Activated B cell treated with CpG ODN at 0.5 μM for 24 hours (primary cell): ENCODE data around the gene ZBTB5. TPM values are rescaled to one million over a fixed set of nuclear protein-coding genes. Genes with fewer than 3 reads are reported as not detected.

ENCODE experiments used
- ATAC-seq: fragments of 200-7000 bp; cut with Tn5 transposase; one replicate; pipeline ENCODE4 v1.10.0; 2021; ENCODE audit warnings: low read depth, mild to moderate bottlenecking, moderate library complexity
- CTCF ChIA-PET: fragments of 350-600 bp; sonication (Branson Sonifier 250); formaldehyde crosslinking; loops from one replicate; lab custom pipeline; 2021; ENCODE audit warnings: antibody characterized with exemption; lab: Charles Lee
- POLR2A ChIA-PET: fragments of 350-600 bp; sonication (Branson Sonifier 250); formaldehyde crosslinking; loops from one replicate; lab custom pipeline; 2021; ENCODE audit warnings: antibody characterized with exemption; lab: Charles Lee
- DNase-seq: peaks from one replicate; pipeline ENCODE4 v3.0.0; 2022
- H3K27ac Mint-ChIP-seq: one replicate; pipeline ENCODE4 v1.8.0; 2020; ENCODE audit warnings: mixed read lengths
- H3K27me3 Mint-ChIP-seq: one replicate; pipeline ENCODE4 v1.8.0; 2021; ENCODE audit warnings: mixed read lengths
- H3K36me3 Mint-ChIP-seq: one replicate; pipeline ENCODE4 v1.8.0; 2021; ENCODE audit warnings: low read depth, mixed read lengths
- H3K4me1 Mint-ChIP-seq: one replicate; pipeline ENCODE4 v1.8.0; 2021; ENCODE audit warnings: mixed read lengths
- H3K4me3 Mint-ChIP-seq: one replicate; pipeline ENCODE4 v1.8.0; 2020; ENCODE audit warnings: mild to moderate bottlenecking, mixed read lengths
- H3K9me3 Mint-ChIP-seq: one replicate; pipeline ENCODE4 v1.8.0; 2020; ENCODE audit warnings: mixed read lengths
- CTCF ChIP-seq: fragments of 200-600 bp; IDR thresholded peaks from one replicate; pipeline ENCODE4 v1.8.0; 2022; ENCODE audit warnings: antibody characterized with exemption, mild to moderate bottlenecking
- intact Hi-C: fragments of 100-400 bp; cut with micrococcal nuclease; formaldehyde crosslinking; loops from one replicate; pipeline ENCODE4 v1.15.1; 2024
- total RNA-seq: library from RNA; stranded (reverse); gene quantifications from 2 replicates; pipeline ENCODE4 v1.2.3, GENCODE V29; 2022

ZBTB5 gene
- total RNA-seq, 1 donor from 2014 or later, result 28.1 TPM

- peaks cover 15% of the 10 kb centered on the region for H3K36me3 Mint-ChIP-seq
- intact Hi-C loops, result loop anchor here (5.0 kb wide), 1 partner anchor 548 kb away; no protein-coding TSS in a partner anchor
- no peak for ATAC-seq
- no peaks in the 10 kb centered on the region for H3K27me3 Mint-ChIP-seq
- POLR2A ChIA-PET, result interaction anchor here (1.7 to 4.2 kb wide), 3 partner anchors 11 to 65 kb away, joined by 3 to 55 read pairs (median 18); no protein-coding TSS in a partner anchor
- no peak for DNase-seq
- no peak for TF ChIP-seq CTCF
- H3K4me3 Mint-ChIP-seq, result peak overlapping the region; percentile 19
- CTCF ChIA-PET, result interaction anchor here (2.1 kb wide), 1 partner anchor 9 kb away, joined by 9 read pairs; no protein-coding TSS in a partner anchor
- no peaks in the 10 kb centered on the region for H3K9me3 Mint-ChIP-seq
- no peak overlapping the region for H3K27ac Mint-ChIP-seq
- H3K4me1 Mint-ChIP-seq, result peaks cover 44% of the 10 kb centered on the region
These were observed 44.7 kb downstream of the ZBTB5 start for GRCh38 chr9:37420271-37421215.

- H3K27ac Mint-ChIP-seq, result no peak overlapping the region
- ChIA-PET POLR2A (interaction anchor here (0.6 to 2.0 kb wide), 8 partner anchors 30 to 511 kb away, joined by 3 to 10 read pairs (median 4); partner anchors contain the start of genes PAX5 and ZBTB5), CTCF (interaction anchor here (1.6 kb wide), 1 partner anchor 11 kb away, joined by 4 read pairs; no protein-coding TSS in a partner anchor)
- H3K27me3 Mint-ChIP-seq, result no peaks in the 10 kb centered on the region
- DNase-seq (no peak), ATAC-seq (no peak)
- peaks cover 14% of the 10 kb centered on the region for H3K36me3 Mint-ChIP-seq
- intact Hi-C loops, result loop anchor here (10.0 kb wide), 1 partner anchor 784 kb away; no protein-coding TSS in a partner anchor
- peaks cover 54% of the 10 kb centered on the region for H3K4me1 Mint-ChIP-seq
- TF ChIP-seq CTCF, result no peak
- H3K4me3 Mint-ChIP-seq, result no peak overlapping the region
- no peaks in the 10 kb centered on the region for H3K9me3 Mint-ChIP-seq
These were observed 46.0 kb downstream of the ZBTB5 start for GRCh38 chr9:37419204-37419603.

- Mint-ChIP-seq H3K4me3 (no peak overlapping the region), H3K9me3 (no peaks in the 10 kb centered on the region), H3K27me3 (no peaks in the 10 kb centered on the region), H3K4me1 (peaks cover 49% of the 10 kb centered on the region), H3K36me3 (peaks cover 5% of the 10 kb centered on the region), H3K27ac (no peak overlapping the region)
- DNase-seq, result no peak
- TF ChIP-seq CTCF, result no peak
- CTCF ChIA-PET, result interaction anchor here (1.6 kb wide), 1 partner anchor 10 kb away, joined by 4 read pairs; no protein-coding TSS in a partner anchor
- POLR2A ChIA-PET, result interaction anchor here (0.7 to 2.0 kb wide), 6 partner anchors 15 to 384 kb away, joined by 3 to 5 read pairs (median 4); partner anchors contain the start of gene PAX5
- intact Hi-C loops, result loop anchor here (10.0 kb wide), 1 partner anchor 783 kb away; no protein-coding TSS in a partner anchor
- no peak for ATAC-seq
These were observed 47.2 kb downstream of the ZBTB5 start for GRCh38 chr9:37417857-37418618.

- DNase-seq (no peak), ATAC-seq (no peak)
- no peak for TF ChIP-seq CTCF
- peaks cover 51% of the 10 kb centered on the region for H3K4me1 Mint-ChIP-seq
- no peak overlapping the region for H3K4me3 Mint-ChIP-seq
- no peaks in the 10 kb centered on the region for H3K27me3 Mint-ChIP-seq
- no peaks in the 10 kb centered on the region for H3K9me3 Mint-ChIP-seq
- intact Hi-C loops, result loop anchor here (10.0 kb wide), 1 partner anchor 783 kb away; no protein-coding TSS in a partner anchor
- no peak overlapping the region for H3K27ac Mint-ChIP-seq
- ChIA-PET CTCF (no interaction called here), POLR2A (interaction anchor here (0.7 to 2.0 kb wide), 2 partner anchors 46 to 382 kb away, joined by 3 to 4 read pairs; no protein-coding TSS in a partner anchor)
- H3K36me3 Mint-ChIP-seq, result peaks cover 4% of the 10 kb centered on the region
These were observed 47.9 kb downstream of the ZBTB5 start for GRCh38 chr9:37417252-37417803.
